ENCODE results near the gene ECI1.

The ECI1 gene

DNA sequence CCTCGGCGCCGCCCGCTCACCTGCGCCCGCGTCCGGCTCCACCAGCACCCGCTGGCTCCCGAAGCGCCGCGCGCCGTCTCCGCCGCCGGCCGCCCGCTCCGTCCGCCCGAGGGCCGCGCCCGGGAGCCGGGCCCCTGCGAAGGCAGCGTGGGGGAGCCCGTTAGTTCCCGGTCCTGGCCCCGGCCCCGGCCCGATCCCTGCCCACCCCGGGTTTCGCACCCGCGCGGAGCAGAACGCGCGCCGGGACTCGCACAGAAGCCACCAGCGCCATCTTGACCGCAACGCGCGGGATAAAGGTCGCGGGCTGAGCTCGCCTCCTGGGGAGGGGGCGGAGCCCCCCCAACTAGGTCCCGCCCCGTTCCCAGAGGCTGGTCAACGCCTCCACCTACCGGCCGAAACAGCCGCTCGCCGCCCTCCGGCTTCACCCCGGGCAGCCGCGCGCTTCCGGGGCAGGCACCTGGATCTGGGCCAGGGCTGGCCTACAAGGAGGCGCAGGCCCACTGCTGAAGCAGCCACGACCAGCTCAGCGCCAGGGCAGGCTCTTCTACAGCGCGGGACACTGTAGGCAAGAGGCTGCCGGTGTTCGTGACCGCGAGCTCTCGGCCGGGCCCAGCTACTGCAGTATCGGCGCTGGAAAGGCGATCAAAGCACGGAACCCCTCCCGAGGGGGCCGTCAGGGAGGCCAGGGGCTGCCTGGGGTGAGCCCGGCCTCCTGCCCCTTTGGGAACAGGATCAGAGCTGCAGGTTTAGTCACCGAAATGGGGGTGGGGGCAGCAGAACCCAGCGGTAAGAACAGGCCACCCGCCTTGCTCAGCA is at the start of gene ECI1:
TSS of gene ECI1 (minus strand) at position 292 of the 816 bp plus-strand sequence. CDS start at position 271, 21 bp downstream.
- peak; percentile 92 for DNase-seq

DNA sequence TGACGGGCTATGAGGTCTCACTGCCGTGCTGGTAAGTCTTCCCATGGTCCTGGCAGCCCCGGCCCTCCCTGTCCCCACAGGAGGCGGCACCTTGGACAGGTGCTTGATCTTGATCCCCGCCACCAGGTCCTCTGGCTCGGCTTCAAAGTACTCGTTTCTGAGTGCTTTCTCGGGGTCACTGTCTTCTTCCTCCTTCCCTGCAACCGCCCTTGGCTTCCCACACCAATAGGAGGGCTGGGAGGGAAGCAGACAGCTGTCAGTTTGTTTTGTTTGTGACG is 48.5 kb upstream of the ECI1 start:
- no peak for DNase-seq

- no peak for DNase-seq
These were observed 47.9 kb upstream of the ECI1 start for GRCh38 chr16:2299121-2299914.

GRCh38 chr16:2298621-2299020 is 47.2 kb upstream of the ECI1 start:
- no peak for DNase-seq

GRCh38 chr16:2297506-2297860 is 46.1 kb upstream of the ECI1 start:
- DNase-seq = no peak

GRCh38 chr16:2296661-2297505 is 45.5 kb upstream of the ECI1 start:
- DNase-seq = no peak

DNA sequence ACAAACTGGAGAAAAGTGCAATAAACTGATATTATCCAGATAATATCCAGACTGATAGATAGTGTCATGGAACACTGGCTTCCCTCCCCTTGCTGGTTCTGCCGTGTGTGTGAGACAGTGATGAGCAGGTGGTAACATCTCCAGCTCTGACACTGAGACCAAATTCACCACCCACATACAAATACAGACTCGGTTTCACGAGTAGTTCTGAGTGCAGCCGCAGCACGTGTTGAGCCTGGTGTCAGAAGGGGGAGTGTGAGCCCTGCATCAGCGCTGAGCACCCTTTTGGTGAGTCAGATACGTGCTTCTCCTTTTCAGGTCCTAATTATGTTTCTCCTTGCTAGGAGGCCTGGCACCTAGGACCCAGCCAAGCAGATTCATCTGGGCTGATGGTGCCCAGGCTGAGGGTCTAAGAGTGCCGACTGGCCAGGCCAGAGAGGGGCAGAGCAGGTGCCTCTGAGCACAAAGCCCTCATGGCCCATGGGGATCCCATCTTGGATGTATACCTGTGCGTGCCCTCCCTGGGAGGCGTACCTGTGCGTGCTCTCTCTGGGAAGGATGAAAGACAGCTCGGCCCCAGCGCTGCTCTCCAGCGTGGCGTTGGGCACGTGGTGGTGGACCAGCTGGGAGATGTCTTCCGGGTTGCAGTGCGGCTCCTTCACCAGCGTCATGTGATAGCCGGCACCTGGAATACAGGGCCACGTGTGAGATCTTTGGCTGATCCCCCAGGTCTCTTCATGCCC is 43.8 kb upstream of the ECI1 start:
- DNase-seq = no peak

DNA sequence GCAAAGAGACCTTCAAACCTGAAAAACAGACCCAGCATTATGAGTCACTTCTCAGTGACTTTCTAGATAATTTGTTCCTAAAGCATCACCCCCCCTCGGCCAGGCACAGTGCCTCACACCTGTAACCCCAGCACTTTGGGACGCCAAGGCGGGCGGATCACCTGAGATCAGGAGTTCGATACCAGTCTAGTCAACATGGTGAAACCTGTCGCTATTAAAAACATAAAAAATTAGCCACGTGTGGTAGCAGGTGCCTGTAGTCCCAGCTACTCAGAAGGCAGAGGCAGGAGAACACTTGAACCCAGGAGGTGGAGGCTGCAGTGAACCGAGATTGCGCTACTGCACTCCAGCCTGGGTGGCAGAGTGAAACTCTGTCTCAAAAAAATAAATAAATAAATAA is 40.8 kb upstream of the ECI1 start:
- no peak for DNase-seq

DNA sequence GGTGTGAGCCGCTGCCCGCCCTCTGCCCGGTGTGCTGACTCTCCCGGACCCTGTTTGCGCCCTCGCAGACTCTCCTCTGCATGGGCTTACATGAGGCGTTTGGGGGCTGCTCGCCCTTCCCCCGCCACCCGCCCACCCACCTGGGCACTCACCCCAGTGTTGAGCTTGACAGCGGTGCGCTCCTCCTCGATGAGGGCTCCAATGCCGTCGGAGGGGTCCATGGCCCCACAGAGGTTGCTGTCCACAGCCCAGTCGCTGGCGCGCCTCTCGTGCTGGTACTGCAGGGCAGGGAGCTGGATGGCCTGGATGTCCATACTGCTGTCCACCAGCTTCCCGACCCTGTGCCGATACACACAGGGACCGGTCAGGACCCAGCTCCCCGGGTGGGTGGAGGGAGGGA is 37.9 kb upstream of the ECI1 start:
- no peak for DNase-seq

DNA sequence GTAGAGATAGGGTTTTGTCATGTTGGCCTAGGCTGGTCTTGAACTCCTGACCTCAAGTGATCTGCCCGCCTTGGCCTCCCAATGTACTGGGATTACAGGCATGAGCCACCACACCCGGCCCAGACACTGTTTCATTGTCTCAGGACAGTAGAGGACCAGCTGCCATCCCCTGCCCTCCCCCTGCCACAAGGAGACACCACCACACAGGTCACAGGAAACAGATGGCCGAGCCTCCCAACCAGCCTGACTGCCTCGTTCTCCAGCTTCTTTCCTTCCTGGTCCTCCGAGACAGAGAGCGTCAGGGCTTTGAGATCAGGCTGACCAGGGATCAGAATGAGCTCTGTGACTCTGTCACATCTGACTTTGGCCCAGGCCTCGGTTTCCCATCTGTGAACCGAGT is 37.3 kb upstream of the ECI1 start:
- DNase-seq = no peak

GRCh38 chr16:2287916-2288547 is 36.6 kb upstream of the ECI1 start:
- DNase-seq = no peak

DNA sequence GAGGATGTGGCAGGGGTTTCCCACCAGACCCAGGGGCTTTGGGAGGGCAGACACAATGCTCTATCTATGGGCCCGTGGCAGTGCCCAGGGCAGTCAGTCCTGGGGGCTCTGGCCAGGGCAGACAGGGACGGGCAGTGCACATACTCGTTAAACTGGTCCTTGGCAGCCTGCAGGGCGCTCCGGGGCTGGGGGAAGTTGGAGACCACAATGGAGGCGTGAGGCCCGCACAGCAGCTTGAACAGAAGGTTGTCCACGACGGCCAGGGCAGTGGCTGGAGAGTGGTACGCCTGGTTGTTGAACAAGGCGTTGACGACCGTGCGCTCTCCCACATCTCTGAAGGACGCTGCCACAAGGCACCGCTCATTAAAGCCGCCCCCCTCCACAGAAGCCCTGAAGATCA is 35.2 kb upstream of the ECI1 start:
- DNase-seq = no peak

DNA sequence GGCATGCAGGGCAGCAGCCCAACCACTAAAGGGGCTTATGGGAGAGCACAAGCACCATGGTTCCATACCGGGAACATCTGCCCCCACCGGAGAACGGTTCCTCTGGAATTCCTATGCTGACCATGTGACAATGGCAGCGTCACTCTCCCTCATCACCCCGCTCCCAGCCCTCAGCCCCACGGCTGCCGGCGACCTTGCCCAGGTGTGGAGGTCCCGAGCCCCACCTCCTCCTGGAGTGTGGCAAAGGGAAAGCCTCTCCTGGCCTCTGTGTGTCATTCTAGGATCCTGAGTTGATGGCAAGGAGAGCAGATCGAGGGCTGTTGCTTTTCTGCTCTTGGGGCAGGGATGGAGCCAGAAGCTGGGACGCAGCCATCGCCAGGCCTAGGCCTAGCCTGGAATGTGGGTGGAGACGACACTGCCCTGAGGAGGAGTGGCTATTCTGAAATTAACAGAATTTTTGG is 34.4 kb upstream of the ECI1 start:
- no peak for DNase-seq

DNA sequence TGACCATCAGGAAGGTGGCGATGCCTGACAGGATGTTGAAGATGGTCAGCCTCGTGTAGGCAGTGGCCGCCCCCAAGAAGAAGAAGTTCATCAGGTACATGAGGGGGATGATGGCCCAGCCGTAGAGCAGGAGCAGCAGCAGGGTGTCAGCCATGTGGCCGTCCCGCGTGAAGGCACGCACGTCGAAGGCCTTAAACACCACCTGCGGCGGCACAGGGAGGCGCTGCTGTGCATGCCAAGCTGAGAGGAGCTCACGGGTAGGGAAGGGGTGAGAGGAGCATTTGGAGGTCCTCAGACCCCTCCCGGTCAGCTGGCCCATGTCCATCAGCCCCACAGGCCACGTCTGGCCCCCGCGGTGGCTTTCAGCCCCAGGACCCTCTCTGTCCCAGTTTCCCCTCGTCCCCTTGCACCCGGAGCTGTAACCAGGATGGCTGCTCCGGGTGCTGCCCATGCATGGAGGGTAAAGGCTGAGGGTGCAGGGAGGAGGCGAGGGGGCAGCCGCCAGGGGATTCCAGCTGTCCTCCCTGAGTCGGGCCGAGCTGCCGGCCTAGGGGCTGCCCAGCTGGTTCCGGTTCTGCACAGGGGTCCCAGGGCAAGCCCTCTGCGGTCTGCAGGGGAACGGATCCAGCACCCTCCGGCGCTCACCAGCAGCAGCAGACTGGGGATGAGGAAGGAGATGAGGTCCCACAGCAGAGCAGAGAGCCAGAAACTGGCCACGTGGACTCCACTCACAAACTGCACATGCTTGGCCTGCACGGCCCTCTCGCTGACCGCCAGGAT is 33.6 kb upstream of the ECI1 start:
- DNase-seq = no peak

- no peak for DNase-seq
These were observed 32.8 kb upstream of the ECI1 start for GRCh38 chr16:2284001-2284770.

DNA sequence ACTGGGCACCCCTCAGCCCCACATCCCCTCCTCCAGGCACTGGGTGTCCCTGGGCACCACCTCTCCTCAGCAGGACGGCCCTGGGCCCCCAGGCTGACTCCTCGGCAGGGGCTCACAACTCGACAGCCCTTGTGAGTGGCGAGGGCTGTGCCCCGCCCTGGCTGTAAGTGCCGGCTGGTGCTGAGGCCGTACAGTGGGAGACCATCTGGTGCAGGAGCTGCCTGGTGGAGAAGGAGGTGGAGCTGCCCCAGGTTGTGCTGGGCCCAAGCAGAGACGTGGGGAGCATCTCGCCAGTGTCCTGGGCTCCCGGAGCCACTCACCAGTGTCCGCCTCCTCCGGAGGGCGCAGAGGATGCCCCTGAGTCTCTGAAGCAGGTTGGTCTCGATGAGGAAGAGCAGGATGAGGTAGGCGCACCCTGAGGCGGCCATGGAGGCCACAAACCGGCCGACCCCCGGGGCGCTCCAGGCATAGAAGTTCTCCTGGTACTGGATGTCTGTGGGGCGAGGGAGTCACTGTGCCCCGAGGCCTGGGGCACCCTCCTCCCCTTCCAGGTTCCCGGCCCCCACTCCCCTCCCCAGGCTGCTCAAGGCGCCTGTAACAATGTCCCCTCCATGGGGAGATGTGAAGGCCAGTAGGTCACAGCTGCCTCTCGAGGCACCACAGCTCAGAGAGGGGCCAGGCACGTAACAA is 31.6 kb upstream of the ECI1 start:
- no peak for DNase-seq

- DNase-seq = no peak
These were observed 30.9 kb upstream of the ECI1 start for GRCh38 chr16:2282262-2282661.

DNA sequence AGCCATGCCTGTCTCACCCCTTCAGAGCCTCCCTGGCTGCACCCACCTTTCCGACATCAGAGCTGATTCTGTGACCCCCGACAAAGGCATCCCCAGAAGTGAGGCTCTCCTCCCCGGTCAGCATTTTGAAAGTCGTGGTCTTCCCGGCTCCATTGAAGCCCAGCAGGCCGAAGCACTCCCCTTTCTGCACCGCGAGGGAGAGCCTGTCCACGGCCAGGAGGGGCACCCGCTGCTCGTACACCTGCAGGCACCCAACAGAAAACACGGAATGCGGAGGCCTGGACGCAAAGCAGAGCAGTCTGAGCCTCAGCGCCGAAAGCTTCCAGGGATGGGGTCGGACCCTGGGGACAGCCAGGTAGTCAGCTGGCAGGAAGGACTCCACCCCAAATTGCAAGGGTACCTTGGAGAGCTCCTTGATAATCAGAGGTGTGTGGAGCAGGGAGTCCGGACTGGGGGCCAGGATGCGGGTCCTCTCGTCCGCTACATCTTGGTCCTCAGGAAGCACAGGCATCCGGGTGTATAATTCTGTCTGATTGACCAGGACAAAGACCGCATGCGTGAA is 29.7 kb upstream of the ECI1 start:
- no peak for DNase-seq

GRCh38 chr16:2280461-2280860 is 29.1 kb upstream of the ECI1 start:
- no peak for DNase-seq

Data from activated CD8-positive, alpha-beta memory T cell treated with anti-CD3 and anti-CD28 coated beads for 24 hours (primary cell).